ENCODE results near the gene OR4D9.
"Not testable (repeated sequence)": the region's sequence is repeated elsewhere in the genome, so short reads cannot be mapped to it uniquely, and the experiment has no call there.

The OR4D9 gene

DNA sequence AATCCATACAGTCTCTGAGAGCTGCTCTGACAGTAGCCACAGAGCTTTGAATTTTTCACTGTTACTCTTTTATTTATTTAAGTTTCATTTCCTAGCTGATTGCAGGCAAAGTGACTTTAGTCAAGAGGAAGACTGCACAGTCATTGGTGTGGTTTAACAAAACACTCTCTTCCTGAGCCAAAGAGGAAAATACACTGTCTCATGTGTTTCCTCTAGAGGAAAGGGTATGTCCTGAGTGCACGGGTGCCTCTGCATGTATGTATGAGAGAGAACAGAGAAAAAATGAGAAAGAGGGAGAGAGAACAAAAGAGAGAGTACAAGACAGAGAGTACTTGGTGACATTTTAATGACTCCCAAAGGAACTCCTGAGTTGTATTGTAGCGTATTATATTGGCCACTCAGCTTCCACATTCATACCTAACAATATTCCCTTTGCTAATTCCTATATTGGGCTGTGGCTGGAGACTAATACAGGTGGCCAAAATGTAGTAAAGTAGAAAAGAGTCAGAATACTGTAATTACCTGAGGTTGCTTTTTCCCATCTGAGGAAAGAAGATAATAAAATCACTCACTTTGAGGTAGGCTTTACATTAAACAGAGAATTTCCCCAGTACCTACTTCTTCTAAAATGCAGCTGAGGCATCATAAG is at the start of gene OR4D9:
OR4D9 (plus strand) TSS at position 599 of the 649 bp plus-strand sequence. CDS start 3,374 bp downstream, outside the sequence.
- peak within 1 kb of the TSS; percentile 2 for H3K27ac Mint-ChIP-seq
- no peaks in the 10 kb centered on the region for H3K36me3 Mint-ChIP-seq
- H3K4me1 Mint-ChIP-seq (ENCODE audit: low read depth): peaks cover 28% of the 10 kb centered on the region
- no peaks in the 10 kb centered on the region for H3K9me3 Mint-ChIP-seq (ENCODE audit: low read depth)
- no peaks in the 10 kb centered on the region for H3K27me3 Mint-ChIP-seq
- H3K4me3 Mint-ChIP-seq: peak within 1 kb of the TSS; percentile 3

DNA sequence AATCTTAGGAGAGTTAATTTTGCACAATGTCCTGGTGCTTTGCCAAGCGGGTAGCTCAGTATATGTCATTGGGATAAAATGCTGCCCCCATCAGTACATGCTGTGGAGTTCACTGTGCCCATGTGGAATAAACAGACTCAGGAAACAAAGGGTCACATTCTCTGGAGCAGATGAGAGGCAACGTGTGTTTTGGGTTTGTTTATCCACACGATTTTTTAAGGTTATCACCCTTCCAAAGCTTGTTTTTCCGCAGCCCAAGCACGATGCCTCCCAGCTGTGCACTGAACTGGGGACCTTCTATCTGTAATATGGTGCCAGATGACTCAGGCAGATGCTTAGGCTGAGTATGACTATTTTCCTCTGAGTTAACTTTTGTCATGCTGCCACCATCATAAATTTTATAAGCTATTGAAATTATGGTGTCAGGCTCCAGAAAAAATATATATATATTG is 48.1 kb upstream of the OR4D9 start:
- no peaks in the 10 kb centered on the region for H3K36me3 Mint-ChIP-seq
- H3K4me3 Mint-ChIP-seq: no peak overlapping the region
- peaks cover 20% of the 10 kb centered on the region for H3K27me3 Mint-ChIP-seq
- H3K4me1 Mint-ChIP-seq (ENCODE audit: low read depth): no peaks in the 10 kb centered on the region
- H3K9me3 Mint-ChIP-seq (ENCODE audit: low read depth): no peaks in the 10 kb centered on the region
- no peak overlapping the region for H3K27ac Mint-ChIP-seq

DNA sequence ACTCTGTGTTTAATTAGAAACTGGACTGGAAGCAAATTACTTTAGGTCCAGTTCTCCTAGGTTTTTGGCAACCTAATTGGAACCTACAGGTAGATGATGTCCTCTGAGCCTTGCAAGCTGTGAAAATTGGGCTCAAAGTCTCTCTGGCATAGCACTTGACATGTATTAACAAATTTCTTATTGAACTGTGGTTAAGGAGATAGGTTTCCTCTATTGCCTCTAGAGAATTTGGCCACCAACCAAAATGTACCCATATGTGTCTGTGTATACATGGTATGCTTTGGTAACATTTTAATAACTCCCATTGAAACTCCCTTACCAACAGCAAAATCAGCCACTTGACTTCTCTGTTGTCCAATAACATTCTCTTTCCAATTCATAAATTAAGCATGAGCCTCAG is 38.3 kb upstream of the OR4D9 start, which contains the start of gene OR4D10:
OR4D10 (plus strand) TSS at position 301 of the 400 bp plus-strand sequence. CDS start 4,115 bp downstream, outside the sequence.
- Mint-ChIP-seq H3K27me3 (peaks cover 12% of the 10 kb centered on the region), H3K27ac (no peak within 1 kb of the TSS), H3K4me3 (no peak within 1 kb of the TSS), H3K4me1 (ENCODE audit: low read depth) (no peaks in the 10 kb centered on the region), H3K36me3 (no peaks in the 10 kb centered on the region), H3K9me3 (ENCODE audit: low read depth) (no peaks in the 10 kb centered on the region)

DNA sequence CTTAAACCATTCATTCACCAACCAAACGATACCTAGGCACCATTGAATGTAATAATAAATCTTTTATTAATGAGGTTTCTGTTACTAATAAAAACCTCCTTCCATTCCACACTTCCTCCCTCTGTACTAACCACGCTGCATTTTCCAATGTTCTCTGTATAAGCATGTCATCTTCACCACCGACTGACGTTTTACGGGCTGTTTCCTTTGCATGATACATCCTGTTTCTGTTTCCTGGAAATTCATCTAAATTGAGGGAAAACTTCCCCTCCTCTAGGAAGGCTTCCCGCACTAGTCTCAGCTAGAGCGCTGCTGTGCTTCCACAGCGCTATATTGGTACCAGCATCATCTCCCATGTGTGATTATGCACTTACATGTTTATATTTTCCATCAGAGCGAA is 36.2 kb upstream of the OR4D9 start:
- no peaks in the 10 kb centered on the region for H3K4me1 Mint-ChIP-seq (ENCODE audit: low read depth)
- H3K36me3 Mint-ChIP-seq: no peaks in the 10 kb centered on the region
- H3K27me3 Mint-ChIP-seq: peaks cover 10% of the 10 kb centered on the region
- H3K9me3 Mint-ChIP-seq (ENCODE audit: low read depth): no peaks in the 10 kb centered on the region
- no peak overlapping the region for H3K27ac Mint-ChIP-seq
- no peak overlapping the region for H3K4me3 Mint-ChIP-seq

DNA sequence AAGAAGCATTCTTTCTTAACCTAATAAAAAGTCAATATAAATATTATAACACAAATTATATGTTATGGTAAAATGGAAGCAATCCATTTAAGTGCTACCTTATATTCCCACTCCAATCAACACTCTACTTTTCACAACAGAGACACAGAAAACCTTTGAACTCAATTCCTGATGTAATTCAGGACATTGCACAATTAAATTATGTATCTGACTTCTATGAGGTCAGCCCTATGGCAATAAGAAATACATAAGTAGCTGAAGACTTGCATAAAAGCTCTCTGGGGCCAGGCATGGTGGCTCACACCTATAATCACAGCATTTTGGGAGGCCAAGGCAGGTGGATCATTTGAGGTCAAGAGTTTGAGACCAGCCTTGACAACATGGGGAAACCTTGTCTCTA is 31.4 kb upstream of the OR4D9 start:
- no peaks in the 10 kb centered on the region for H3K4me1 Mint-ChIP-seq (ENCODE audit: low read depth)
- H3K9me3 Mint-ChIP-seq (ENCODE audit: low read depth): no peaks in the 10 kb centered on the region
- H3K27ac Mint-ChIP-seq: no peak overlapping the region
- H3K4me3 Mint-ChIP-seq: no peak overlapping the region
- no peaks in the 10 kb centered on the region for H3K36me3 Mint-ChIP-seq
- H3K27me3 Mint-ChIP-seq: peaks cover 8% of the 10 kb centered on the region

DNA sequence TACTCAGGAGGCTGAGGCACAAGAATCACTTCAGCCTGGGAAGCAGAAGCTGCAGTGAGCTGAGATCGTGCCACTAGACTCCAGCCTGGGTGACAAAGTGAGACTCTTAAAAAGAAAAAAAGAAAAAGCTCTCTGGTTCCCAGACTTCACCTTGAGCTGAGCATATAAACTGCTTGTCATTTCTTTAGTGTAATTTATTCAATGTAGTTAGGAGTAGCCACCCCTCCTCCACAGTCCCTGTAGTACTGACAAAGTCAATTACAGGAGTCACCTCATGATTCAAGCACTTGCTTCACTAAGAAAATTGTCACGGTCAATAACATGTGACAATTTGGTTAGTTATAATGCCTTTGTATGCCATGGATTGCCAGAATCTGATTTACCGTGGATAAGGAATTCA is 31.0 kb upstream of the OR4D9 start:
- no peaks in the 10 kb centered on the region for H3K4me1 Mint-ChIP-seq (ENCODE audit: low read depth)
- no peaks in the 10 kb centered on the region for H3K36me3 Mint-ChIP-seq
- H3K27ac Mint-ChIP-seq: no peak overlapping the region
- H3K9me3 Mint-ChIP-seq (ENCODE audit: low read depth): no peaks in the 10 kb centered on the region
- no peak overlapping the region for H3K4me3 Mint-ChIP-seq
- H3K27me3 Mint-ChIP-seq: peaks cover 6% of the 10 kb centered on the region

DNA sequence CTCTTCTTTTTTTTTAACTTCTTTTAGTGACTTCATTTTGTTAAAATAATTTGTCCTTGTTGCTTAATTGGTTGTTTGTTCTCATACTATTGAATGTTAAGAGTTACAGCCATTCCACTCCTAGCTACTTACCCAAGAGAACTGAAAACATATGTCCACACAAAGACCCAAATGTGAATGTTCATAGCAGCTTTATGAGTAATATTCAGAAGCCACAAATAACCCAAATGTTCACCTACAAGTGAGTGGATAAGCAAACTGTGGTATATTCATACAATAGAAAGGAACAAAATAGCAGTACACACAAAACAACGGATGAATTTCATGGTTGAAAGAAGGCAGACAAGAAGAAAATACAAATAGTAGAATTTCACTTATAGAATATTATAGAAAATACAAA is 9.4 kb upstream of the OR4D9 start:
- Mint-ChIP-seq H3K4me3 (no peak overlapping the region), H3K4me1 (ENCODE audit: low read depth) (no peaks in the 10 kb centered on the region), H3K9me3 (ENCODE audit: low read depth) (no peaks in the 10 kb centered on the region), H3K27me3 (peaks cover 10% of the 10 kb centered on the region), H3K27ac (no peak overlapping the region), H3K36me3 (peaks cover 5% of the 10 kb centered on the region)

DNA sequence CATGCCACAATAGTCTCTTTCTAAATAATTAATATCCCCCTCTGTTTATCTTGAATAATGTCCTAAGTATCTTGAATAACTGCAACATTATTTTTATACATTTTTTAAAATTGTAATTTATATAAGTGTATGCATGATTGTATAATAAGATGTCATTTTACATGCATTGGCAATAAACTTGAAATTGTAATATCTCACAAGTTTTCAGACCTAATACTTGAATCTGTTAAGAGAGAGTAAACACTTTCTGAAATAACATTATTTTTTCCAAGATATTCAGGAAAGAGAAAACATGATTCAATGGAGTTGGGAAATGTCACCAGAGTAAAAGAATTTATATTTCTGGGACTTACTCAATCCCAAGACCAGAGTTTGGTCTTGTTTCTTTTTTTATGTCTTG is 8.1 kb upstream of the OR4D9 start, which contains the start of gene OR4D11:
OR4D11 (plus strand) TSS at position 301 of the 400 bp plus-strand sequence; CDS start at position 301, 0 bp downstream.
- Mint-ChIP-seq H3K4me3 (no peak within 1 kb of the TSS), H3K27ac (no peak within 1 kb of the TSS), H3K27me3 (peaks cover 5% of the 10 kb centered on the region), H3K9me3 (ENCODE audit: low read depth) (no peaks in the 10 kb centered on the region), H3K4me1 (ENCODE audit: low read depth) (no peaks in the 10 kb centered on the region), H3K36me3 (no peaks in the 10 kb centered on the region)

DNA sequence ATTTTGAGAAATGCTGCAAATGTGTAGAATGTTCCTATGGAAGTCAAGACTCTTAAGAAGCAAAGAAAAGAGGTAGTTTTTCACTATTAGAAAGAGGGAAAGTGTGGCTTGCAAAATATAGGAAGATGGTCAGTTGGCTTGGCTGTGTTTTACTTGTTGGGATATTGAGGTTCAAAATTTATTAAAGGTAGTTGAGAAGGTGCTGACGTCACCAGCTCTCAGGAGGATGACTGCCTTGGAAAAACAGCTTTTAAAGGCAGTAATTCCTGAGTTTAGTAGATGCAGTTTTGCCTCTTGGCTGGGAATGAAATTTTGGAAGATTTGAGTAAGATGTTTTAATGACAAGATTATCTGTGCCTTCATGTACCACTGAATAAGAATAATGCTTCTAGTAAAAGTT is 336 bp downstream of the OR4D9 start:
- no peaks in the 10 kb centered on the region for H3K27me3 Mint-ChIP-seq
- H3K4me1 Mint-ChIP-seq (ENCODE audit: low read depth): peaks cover 28% of the 10 kb centered on the region
- H3K4me3 Mint-ChIP-seq: no peak overlapping the region
- no peak overlapping the region for H3K27ac Mint-ChIP-seq
- no peaks in the 10 kb centered on the region for H3K9me3 Mint-ChIP-seq (ENCODE audit: low read depth)
- no peaks in the 10 kb centered on the region for H3K36me3 Mint-ChIP-seq

DNA sequence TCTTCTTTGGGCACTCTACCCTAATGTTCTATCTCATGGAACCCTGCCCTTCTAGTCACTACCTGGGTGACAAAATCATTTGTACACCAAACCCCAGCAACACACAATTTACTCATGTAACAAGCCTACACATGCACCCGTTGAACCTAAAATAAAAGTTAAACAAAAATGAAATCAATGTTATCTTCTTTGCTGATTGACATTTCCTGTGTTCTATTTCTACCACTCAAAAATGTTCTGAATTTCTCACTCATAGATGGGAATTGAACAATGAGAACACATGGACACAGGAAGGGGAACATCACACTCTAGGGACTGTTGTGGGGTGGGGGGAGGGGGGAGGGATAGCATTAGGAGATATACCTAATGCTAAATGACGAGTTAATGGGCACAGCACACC is 8.8 kb downstream of the OR4D9 start:
- not testable (repeated sequence) for H3K9me3 Mint-ChIP-seq (ENCODE audit: low read depth); H3K36me3 Mint-ChIP-seq; H3K4me3 Mint-ChIP-seq; H3K27ac Mint-ChIP-seq; H3K4me1 Mint-ChIP-seq (ENCODE audit: low read depth); H3K27me3 Mint-ChIP-seq

DNA sequence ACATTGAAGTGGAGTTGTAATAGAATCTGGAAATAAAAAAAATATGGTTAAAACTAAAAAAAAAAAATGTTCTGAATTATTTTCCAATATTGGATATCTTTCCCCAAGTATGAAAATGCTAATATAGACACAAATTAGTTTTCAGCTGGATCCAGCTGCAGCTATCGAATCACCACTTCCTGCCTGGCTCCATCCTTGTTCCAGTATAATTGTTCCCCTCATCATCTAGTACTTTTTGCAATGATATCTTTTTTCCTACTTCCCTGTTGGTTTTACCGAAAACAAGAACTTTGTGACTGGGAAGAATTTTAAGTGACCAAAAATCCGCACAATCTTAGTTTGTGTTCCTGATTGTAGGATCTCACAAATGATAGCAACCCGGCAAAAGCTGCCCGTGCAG is 9.4 kb downstream of the OR4D9 start:
- no peaks in the 10 kb centered on the region for H3K4me1 Mint-ChIP-seq (ENCODE audit: low read depth)
- no peak overlapping the region for H3K4me3 Mint-ChIP-seq
- H3K36me3 Mint-ChIP-seq: no peaks in the 10 kb centered on the region
- peaks cover 2% of the 10 kb centered on the region for H3K27me3 Mint-ChIP-seq
- H3K27ac Mint-ChIP-seq: no peak overlapping the region
- no peaks in the 10 kb centered on the region for H3K9me3 Mint-ChIP-seq (ENCODE audit: low read depth)

DNA sequence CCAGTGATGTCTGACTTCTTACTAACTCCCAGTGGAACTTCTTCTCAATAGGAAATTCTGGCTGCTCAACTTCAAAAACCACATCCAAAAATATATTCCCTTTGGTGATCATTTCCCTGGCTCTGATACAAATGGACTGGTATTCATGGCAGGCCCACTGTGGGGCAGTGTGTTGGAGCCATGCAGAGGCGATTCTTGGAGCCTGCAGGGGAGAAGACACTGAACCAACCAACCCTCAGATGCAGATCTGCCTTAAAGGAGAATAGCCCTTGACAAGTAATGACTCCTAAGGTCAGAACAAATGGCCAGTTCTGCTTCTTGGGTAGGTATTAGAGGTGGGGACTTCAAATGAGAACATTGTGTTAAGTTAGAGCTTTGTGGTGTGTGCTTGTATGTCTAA is 12.2 kb downstream of the OR4D9 start:
- H3K36me3 Mint-ChIP-seq: no peaks in the 10 kb centered on the region
- peaks cover 2% of the 10 kb centered on the region for H3K27me3 Mint-ChIP-seq
- no peak overlapping the region for H3K27ac Mint-ChIP-seq
- H3K4me1 Mint-ChIP-seq (ENCODE audit: low read depth): no peaks in the 10 kb centered on the region
- H3K4me3 Mint-ChIP-seq: no peak overlapping the region
- H3K9me3 Mint-ChIP-seq (ENCODE audit: low read depth): no peaks in the 10 kb centered on the region

DNA sequence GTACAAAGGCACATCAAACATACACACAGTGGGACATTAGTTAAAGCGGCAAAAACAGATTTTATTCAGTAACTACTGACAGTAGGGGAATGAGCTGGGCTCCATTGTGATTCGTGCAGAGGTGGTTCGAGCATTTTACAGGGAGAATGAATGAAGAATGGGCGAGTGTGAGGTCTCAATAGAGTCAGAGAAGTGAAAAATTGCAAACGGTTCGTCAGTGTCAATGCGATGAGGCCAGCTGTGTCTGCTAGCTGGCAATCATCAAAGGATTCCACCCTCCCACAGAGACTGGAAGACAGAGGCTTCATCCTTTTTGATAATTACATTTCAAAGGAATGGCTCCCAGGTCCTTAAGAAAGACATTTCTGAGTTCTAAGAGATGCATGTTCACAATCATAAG is 17.4 kb downstream of the OR4D9 start:
- H3K27ac Mint-ChIP-seq: no peak overlapping the region

DNA sequence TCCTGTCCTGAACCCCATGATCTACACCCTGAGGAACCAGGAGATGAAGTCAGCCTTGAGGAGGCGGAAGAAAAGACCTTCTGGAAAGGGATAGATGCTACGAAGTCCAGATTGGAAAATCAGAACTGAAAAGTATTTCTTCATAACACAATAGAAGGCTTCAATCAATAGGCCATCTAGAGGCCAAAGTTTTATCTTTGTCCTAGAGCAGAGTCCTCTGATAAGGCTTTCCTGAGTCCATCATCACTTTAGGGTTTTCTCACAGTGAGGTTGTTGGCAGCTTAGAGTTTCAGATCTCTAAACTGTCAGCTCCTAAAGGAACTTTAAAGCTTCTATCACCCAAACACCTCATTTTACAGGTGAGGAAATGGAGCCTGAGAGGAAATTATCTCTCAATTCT is 21.3 kb downstream of the OR4D9 start:
- H3K36me3 Mint-ChIP-seq: no peaks in the 10 kb centered on the region
- peaks cover 7% of the 10 kb centered on the region for H3K4me1 Mint-ChIP-seq (ENCODE audit: low read depth)
- H3K4me3 Mint-ChIP-seq: no peak overlapping the region
- no peak overlapping the region for H3K27ac Mint-ChIP-seq
- no peaks in the 10 kb centered on the region for H3K9me3 Mint-ChIP-seq (ENCODE audit: low read depth)
- peaks cover 3% of the 10 kb centered on the region for H3K27me3 Mint-ChIP-seq

More for the DNA sequence above, 17.4 kb downstream of the OR4D9 start:
- peaks cover 5% of the 10 kb centered on the region for H3K27me3 Mint-ChIP-seq
- H3K36me3 Mint-ChIP-seq: no peaks in the 10 kb centered on the region
- H3K4me3 Mint-ChIP-seq: no peak overlapping the region
- H3K9me3 Mint-ChIP-seq (ENCODE audit: low read depth): no peaks in the 10 kb centered on the region
- H3K4me1 Mint-ChIP-seq (ENCODE audit: low read depth): no peaks in the 10 kb centered on the region

DNA sequence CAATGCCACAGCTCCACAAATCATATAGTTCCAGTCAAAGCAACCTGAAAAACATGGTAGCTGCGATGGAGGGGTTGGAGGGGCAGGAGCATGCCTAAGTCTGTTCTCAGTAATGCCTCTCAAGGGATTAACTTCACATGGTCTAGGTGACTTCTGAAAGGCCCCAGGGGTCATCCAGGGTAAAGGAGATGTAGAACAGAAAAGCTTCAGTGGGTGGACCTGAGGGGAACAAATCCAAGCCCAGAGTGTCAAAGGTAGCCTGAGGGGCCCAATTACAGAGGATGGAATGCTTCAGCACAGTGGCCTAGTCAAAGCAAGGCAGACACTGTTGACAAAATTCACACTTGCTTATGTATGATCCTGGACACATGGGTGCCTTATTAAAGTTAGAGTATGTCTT is 23.3 kb downstream of the OR4D9 start:
- peaks cover 10% of the 10 kb centered on the region for H3K4me1 Mint-ChIP-seq (ENCODE audit: low read depth)
- H3K27me3 Mint-ChIP-seq: peaks cover 3% of the 10 kb centered on the region
- no peak overlapping the region for H3K27ac Mint-ChIP-seq
- no peaks in the 10 kb centered on the region for H3K9me3 Mint-ChIP-seq (ENCODE audit: low read depth)
- no peak overlapping the region for H3K4me3 Mint-ChIP-seq
- no peaks in the 10 kb centered on the region for H3K36me3 Mint-ChIP-seq
